HG03280 (cell line): ENCODE data around the gene STK24.
"Not testable (repeated sequence)": the region's sequence is repeated elsewhere in the genome, so short reads cannot be mapped to it uniquely, and the experiment has no call there.

Experiments
- ATAC-seq: cut with Tn5 transposase; IDR thresholded peaks from one replicate; pipeline ENCODE4 v1.9.1; 2021; ENCODE audit warnings: mild to moderate bottlenecking, moderate library complexity; ENCODE audit not compliant: unreplicated experiment

Gene STK24

DNA sequence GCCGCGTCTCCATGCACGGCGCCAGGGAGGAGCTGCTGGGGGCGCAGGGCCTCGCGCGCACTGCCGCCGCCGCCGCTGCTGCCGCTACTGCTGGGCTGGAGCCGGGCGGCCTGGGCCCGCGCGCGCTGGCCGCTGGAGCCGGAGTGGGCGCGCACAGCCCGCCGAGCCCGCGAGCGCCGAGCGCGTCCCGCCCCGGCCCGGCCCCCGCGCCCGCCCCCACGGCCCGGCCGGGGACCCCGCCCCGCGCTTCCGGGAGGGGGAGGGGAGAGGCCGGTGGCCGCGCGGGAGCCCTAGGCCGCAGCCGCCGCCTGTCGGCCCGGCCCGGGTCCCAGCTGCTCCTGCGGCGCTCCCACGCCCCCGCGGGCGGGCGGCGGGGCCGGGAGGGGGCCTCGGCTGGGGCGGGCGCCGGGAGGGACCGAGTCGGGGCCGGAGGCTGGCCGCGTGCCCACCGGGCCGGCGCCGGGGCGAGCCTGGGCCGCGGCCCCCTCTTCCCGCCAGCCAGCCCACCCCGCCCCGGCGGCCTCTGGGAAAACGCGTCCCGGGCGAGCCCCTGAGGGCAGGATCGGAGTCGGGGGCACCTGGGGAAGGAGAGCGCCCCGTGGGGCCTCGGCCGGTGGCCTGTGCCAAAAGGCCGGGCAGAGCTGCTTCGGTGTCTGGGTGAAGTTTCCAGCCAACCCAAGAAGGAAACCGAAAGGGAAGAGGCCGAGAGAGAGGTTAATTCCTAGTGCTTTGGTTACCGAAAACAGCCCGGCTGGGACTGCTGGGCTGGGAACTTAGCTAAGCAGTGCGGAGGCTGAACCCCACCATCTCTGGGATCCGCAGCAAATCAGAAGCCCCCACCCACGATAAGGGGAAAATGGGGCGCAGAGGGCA lies at the start of gene STK24:
TSS of gene STK24 (minus strand) at position 145 of the 873 bp plus-strand sequence. CDS start 321 bp downstream, outside the sequence.
- peak; percentile 67 for ATAC-seq

DNA sequence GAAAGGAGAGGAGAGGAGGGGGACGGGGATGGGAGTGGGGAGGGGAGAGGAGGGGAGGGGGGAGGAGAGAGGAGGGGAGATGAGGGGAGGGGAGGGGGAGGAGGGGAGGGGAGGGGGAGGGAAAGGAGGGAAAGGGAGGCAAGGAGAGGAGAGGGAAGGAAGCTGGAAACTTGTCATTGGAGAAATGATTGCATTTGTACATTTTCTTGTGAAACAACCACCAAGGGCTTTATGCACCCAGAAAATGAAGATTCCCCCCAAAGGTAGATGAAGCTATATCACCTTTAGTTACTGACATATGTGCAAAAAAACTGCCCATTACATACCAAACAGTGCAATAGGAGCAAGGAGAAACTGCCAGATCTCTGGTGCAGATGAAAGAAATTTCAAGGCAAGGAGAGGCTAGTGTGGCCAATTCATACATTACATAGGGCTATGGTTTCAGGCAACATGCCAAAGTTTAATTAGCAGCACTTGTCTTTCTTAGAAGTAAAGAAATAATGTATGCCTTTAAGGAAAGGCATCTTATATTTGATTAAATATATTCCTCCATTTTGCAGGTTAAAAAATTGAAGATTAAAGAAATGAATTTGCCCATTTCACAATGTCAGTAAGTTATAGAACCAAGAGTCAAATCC lies 49.5 kb upstream of the STK24 start:
- ATAC-seq: no peak

DNA sequence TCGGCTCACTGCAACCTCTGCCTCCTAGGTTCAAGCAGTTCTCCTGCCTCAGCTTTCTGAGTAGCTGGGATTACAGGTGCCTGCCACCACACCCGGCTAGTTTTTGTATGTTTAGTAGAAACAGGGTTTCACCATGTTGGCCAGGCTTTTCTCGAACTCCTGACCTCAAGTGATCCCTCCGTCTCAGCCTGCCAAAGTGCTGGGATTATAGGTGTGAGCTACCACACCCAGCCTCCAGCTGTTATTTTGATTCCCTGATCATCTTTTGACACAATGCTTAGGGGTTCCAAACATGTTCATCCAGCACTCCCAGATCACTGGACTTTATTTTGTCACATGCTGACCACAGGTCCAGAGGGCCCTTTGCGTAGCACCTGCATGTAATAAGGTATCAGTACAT lies 47.7 kb upstream of the STK24 start:
- ATAC-seq: not testable (repeated sequence)

DNA sequence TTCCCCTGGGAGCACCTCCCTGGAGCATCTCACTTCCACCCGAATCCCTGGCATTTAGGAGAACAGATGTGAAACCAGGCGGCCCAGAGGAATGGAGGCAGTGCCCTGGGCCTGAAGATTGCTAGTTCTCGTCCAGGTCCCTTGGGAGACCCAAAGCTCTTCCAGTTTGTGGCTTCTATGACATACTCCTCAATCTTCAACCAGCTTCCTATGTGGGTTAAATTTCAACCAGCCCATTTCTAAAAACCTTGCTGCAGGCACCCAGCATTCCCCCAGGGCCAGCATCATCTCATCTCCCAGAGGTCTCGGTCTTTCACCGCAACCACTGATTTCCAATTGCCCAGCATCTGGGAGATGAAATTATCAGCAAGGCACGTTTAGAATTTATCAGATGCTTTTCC lies 46.0 kb upstream of the STK24 start:
- no peak for ATAC-seq

DNA sequence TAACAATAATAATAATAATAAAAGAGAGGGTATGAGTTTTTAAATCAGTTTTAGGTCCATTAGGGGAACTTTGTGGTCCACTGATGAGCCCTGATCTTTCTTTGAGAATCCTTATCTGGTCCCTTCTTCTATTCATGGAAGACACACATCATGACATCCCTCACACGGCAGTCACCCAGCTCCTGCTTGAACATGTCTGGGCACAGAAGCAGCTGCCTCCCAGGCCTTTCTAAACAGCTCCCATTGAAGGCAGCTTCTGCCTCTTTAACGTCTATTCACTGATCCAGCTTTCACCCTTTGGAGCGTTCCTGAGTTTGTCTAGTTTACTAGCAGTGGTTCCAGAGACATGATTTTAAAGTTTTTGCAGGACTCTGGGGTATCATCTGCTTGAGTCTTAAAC lies 42.6 kb upstream of the STK24 start:
- no peak for ATAC-seq

DNA sequence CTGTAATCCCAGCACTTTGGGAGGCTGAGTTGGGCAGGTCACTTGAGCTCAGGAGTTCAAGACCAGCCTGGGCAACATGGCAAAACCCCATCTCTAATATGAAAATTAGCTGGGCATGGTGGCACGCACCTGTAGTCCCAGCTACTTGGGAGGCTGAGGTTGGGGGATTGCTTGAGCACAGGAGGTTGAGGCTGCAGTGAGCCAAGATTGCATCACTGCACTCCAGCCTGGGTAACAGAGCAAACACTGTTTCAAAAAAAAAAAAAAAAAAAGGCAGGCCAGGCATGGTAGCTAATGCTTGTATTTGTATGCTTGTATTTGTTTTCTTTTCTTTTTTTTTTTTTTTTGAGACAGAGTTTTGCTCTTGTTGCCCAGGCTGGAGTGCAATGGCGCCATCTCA lies 38.7 kb upstream of the STK24 start:
- ATAC-seq: not testable (repeated sequence)

DNA sequence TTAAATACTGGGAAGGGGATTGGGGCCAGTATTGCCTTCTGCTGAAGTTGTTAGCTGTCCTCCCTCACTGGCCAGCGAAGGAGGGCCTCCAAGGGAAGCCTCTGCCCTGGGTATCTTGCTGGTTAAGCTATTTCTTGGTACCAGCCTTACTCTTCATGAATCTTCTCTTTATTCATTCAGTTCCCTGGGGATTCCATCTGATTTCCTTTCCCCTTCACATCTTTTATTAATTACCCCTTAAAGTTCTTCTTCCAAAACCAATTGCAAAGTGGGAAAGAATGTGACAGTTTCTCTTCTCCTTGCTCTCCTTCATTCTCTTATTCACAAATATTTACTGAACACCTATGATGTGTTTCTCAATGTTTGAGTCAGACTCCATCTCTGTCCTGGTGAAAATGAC lies 36.7 kb upstream of the STK24 start:
- ATAC-seq: no peak

DNA sequence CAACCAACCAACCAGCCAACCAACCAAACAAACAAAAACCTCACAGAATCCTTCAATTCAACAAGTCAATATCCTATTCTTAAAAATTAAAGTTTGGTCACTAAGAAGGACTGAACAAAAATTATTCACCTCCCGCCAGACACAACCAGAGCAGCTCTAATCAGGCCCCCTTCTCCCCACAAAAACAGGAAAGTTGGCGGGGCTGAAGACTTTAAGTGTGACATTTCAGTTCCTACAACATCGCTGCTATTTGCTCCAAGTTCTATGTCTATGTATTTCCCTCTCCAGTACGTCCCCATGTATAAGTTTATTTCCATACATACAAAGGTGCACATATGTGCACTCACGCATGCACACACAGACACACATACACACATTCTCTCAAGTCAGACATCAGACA lies 32.8 kb upstream of the STK24 start:
- no peak for ATAC-seq

DNA sequence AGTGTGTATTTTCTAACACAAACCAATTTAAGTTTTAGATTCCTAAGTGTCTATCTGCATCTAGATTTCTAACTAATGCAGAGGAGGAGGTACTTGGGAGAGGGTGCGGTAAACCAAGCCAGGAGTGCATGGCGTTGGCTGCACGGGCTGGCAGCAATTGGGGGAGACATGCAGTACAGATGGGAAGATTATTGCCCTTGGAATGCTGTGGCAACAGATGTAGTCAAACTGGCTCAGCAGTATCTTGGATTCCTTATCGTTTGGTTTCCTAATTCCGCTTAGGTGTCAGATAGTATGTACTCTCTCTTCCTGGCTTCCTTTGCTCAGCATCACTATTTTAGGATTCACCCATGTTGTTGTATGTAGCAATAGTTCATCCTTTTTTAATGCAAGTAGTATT lies 29.4 kb upstream of the STK24 start:
- no peak for ATAC-seq

DNA sequence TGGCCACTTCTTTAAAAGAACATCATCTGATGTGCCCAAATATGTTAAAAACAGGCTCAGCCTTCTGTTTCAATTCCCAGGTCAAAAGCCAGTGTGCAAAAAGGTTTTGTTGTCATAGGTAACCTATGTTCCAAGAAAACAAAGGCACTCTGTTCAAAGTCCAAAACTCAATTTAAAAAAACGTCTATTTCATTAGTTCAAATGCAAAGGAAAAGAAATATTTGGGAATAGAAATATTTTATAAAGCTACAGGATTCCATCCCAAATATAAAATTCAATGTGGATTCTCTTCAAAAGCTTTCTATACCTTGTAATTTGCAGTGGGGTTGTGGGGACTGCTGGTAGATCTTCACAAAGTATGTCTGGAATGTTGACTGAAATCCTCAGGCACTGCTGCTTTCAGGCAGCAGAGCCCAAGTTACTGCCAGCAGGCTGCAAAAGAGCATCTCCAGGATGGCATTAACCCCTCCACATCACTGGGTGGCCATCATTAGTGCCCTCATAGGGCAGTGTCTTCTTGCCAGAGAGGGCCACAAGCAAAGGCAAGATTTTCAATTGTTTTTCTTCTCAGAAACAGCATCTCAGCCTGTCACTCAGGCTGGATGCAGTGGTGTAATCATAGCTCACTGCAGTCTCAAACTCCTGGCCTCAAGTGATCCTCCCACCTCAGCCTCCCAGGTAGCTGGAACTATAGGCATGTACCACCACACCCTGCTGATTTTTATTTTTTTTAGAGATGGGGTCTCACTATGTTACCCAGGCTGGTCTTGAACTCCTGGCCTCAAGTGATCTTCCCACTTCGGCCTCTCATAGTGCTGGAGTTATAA lies 22.8 kb upstream of the STK24 start:
- no peak for ATAC-seq

DNA sequence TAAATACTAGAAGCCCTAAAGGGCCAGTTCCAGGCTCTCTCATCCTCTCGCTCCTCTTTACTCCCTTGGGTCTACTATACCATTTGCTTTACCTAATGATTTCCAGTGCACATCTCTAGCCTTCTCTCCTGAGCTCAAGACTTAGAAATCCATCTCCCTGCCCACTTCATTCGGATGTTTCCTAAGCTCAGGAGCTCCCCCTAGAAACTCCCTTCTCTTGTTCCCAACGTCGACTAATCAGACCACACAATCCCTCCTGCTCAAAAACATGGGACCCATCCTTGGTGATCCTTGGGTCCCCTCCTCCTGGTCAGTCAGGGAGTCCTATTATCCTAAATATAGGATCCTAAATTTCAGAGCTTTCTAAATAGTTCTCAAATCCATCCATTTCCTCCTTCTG lies 21.1 kb upstream of the STK24 start:
- no peak for ATAC-seq

DNA sequence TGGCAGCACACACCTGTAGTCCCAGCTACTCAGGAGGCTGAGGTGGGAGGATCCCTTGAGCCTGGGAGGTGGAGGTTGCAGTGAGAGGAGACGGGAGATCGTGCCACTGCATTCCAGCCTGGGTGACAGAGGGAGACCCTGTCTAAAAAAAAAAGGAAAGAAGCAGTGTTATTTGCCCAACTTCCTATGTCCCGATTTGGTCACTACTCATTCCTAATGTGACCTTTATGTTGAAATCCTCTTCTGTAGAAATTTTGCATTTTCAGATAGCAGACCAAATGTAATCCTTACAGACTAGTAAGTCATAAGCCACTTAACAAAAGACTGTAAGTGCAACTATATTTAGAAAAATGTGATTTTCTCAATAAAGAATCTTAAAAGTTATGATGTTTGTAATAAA lies 18.2 kb upstream of the STK24 start:
- ATAC-seq: no peak

DNA sequence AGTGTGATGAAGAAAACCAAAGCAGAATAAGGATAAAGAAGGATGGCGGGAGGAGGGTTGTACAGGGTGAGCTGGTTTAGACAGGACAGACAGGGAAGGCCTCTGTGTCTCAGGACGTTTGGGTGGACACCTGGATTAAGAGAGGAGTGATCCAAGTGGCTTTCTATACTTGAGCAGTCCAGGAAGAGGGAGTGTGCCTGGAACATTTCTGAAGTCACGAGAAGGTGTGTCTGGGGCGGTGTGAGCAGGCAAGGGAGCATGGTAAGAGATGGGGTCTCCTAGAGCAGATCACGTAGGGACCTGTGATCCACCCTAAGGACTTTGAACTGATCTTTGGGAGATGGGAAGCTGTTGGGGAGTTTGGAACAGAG lies 15.4 kb upstream of the STK24 start:
- ATAC-seq: no peak

DNA sequence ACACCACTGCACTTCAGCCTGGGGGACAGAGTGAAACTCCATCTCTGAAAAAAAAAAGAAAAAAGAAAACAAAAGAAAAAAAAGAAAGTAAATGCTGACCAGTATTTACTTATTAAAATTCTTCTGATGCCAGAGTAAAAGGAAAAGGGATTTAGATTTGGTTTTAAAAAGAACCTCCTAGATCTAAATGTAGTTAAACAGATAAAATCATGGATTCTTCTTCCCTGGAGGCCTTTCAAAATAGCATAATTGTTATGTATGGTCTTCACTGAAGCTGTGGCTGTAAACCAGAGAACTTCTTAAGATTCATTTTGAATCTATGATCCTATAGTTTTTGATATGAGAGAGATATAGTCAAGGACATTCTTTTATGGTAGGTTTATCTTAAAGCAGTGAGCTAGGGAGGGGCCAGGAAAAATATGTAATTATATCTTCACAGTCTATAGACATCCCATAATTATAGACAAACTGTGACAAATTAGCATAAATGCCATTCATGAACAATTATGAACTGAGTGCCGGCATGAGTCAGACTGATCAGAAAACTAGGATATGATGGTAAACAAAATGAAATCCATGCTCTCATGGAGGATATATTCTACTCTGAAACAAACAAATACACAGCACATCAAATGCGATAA lies 14.9 kb upstream of the STK24 start:
- no peak for ATAC-seq

DNA sequence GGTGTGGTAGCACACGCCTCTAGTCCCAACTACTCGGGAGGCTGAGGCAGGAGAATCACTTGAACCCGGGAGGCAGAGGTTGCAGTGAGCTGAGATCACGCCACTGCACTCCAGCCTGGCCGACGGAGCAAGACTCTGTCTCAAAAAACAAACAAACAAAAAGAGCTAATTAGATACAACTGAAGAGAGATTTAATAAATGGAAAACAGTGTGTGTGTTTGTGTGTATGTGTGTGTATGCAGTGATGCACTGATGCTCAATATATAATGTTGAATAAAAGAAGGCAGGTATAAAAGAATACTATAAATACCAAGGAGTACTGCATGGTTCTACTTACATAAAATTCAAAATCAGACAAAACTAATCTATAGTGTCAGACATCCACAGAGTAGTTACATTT lies 13.6 kb upstream of the STK24 start:
- ATAC-seq: not testable (repeated sequence)

DNA sequence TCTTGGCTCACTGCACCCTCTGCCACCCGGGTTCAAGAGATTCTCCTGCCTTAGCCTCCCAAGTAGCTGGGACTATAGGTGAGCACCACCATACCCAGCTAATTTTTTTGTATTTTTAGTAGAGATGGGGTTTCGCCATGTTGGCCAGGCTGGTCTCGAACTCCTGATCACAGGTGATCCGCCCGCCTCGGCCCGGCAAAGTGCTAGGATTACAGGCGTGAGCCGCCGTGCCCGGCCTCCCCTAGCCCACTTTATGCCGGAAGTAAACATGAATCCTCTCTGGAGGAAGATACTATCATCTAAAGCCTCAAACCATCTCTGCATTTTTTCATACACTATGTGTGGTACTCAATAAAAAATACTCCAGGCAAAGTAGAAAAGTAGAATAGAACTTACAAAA lies 12.6 kb upstream of the STK24 start:
- not testable (repeated sequence) for ATAC-seq

DNA sequence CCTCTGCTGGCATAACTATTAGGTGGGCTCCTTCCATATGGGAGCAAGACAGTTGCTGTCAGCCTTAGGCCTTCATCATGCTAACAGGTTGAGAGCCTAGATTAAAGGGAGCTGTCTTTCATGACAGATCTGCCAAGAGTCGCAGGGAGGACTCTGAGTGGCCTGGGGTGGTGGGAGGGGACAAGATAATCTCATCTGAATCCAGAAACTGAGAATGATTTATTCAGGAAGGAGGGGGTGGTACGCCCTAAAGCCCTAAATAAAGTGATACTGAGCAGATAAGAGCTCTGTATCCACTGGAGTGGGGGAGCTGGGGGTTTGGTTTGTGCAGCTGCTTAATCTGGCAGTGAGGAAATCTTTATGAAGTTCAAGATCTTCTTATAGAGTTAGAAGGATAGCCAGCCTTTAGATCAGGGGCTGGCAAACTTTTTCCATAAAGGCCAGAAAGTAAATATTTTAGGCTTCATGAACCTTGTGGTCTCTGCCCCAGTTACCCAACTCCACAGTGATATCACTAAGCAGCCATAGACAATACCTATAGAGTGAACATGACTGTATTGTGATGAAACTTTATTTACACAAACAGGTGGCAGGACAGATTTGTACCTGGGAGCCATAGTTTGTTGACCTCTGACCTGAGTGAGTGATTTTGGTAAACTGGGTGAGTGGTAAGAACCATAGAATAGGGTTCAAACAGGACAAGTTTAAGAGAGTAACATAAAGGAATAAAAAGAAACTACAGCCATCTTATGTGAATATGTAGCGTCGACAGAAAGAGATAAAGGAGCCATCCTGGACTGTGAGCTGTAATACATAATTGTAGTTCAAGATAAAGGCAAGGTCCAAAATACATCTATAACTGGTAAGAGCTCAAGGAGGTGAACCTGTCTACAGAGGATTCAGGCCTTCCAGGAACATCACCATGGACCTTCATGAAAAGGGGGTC lies 9.8 kb upstream of the STK24 start:
- ATAC-seq: no peak

DNA sequence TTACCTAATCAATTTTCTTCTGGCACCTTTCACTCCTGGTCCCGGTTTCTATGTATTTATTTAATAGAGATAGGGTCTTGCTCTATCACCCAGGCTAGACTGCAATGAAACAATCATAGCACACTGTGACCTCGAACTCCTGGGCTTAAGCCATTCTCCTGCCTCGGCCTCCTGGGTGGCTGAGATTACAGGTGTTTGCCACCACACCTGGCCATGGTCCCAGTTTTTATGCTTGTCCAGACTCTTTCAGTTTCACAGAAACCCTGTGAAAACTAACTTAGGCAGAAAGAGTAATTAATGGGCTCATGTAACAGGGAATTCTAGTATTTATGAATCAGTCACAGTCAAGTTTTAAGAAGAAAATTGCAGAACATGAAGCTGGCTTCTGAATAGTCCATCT lies 9.0 kb upstream of the STK24 start:
- ATAC-seq: no peak

DNA sequence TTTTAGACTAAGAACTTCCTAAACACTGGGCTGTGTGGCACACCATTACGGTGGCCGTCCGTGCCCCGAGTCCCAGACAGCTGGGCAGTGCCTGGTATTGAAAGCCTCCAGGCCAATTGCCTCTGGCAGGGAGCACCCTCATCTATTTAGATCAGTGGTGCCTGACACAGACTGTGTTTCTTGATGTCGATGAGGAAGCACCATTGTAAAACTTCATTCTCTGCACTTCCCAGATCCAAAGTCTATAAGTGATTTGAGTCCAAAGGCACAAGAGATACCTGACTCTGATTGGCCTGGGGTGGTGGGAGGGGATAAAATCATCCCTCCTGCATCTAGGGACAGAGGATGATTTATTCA lies 8.5 kb upstream of the STK24 start:
- ATAC-seq: no peak
